OCI-M2 (cell line): Measurements from ENCODE around the gene AP2M1.

Experiments used
- DNase-seq: peaks from one replicate; lab custom pipeline; 2025; ENCODE audit not compliant: unreplicated experiment; lab: John Stamatoyannopoulos, UW

The AP2M1 gene

GRCh38 chr3:184177767-184178306 is 3.2 kb downstream of the AP2M1 start:
- no peak for DNase-seq

- no peak for DNase-seq
Measured at GRCh38 chr3:184178521-184179138, 4.0 kb downstream of the AP2M1 start.

GRCh38 chr3:184180165-184180564 is 5.5 kb downstream of the AP2M1 start:
- DNase-seq = no peak

- DNase-seq = no peak
Measured at GRCh38 chr3:184181596-184181995, 6.9 kb downstream of the AP2M1 start.

- no peak for DNase-seq
Measured at GRCh38 chr3:184183679-184184078, 9.0 kb downstream of the AP2M1 start.

GRCh38 chr3:184184546-184185230 is 10.0 kb downstream of the AP2M1 start:
- no peak for DNase-seq

- DNase-seq = peak; percentile 86
Measured at GRCh38 chr3:184185461-184186183, 11.0 kb downstream of the AP2M1 start.

- DNase-seq = no peak
Measured at GRCh38 chr3:184186184-184186901, 11.7 kb downstream of the AP2M1 start, which contains the start of gene ABCF3. Gene ABCF3 (plus strand): TSS chr3:184186199. CDS start chr3:184186208, 9 bp downstream.

GRCh38 chr3:184186902-184187207 is 12.2 kb downstream of the AP2M1 start:
- no peak for DNase-seq

GRCh38 chr3:184188080-184188479 is 13.4 kb downstream of the AP2M1 start:
- DNase-seq = no peak

GRCh38 chr3:184189421-184189820 is 14.8 kb downstream of the AP2M1 start:
- no peak for DNase-seq

- DNase-seq = no peak
Measured at GRCh38 chr3:184192889-184193288, 18.2 kb downstream of the AP2M1 start.

GRCh38 chr3:184193991-184194539 is 19.4 kb downstream of the AP2M1 start:
- no peak for DNase-seq

- DNase-seq = no peak
Measured at GRCh38 chr3:184196536-184196935, 21.9 kb downstream of the AP2M1 start.

- DNase-seq = no peak
Measured at GRCh38 chr3:184198509-184198908, 23.9 kb downstream of the AP2M1 start.

- DNase-seq = no peak
Measured at GRCh38 chr3:184200825-184201224, 26.2 kb downstream of the AP2M1 start.

- no peak for DNase-seq
Measured at GRCh38 chr3:184203526-184203925, 28.9 kb downstream of the AP2M1 start.

- no peak for DNase-seq
Measured at GRCh38 chr3:184209146-184209923, 34.7 kb downstream of the AP2M1 start.

GRCh38 chr3:184211297-184211696 is 36.6 kb downstream of the AP2M1 start:
- no peak for DNase-seq

GRCh38 chr3:184211718-184212117 is 37.1 kb downstream of the AP2M1 start:
- DNase-seq = no peak
